Fibroblast of the aortic adventitia (primary cell): Measurements from ENCODE around the gene HARBI1. TPM values are rescaled to one million over a fixed set of nuclear protein-coding genes. Genes with fewer than 3 reads are reported as not detected.

ENCODE experiments used
- DNase-seq: peaks from one replicate; pipeline ENCODE4 v3.0.0-alpha.2; 2010; ENCODE audit warnings: low read depth
- H3K4me3 ChIP-seq: 2 replicates; pipeline ENCODE4 v1.5.1; 2011; ENCODE audit warnings: low read depth, mild to moderate bottlenecking, control low read depth, low read length, moderate library complexity
- total RNA-seq: library from RNA; depleted of rRNA; stranded (reverse); fragments of >200 nt; gene quantifications from 2 replicates; pipeline ENCODE4 v1.2.3, GENCODE V29; 2012; ENCODE audit warnings: low replicate concordance
- TF ChIP-seq, protein P1 (sequence below): IDR thresholded peaks from 2 replicates; pipeline ENCODE4 v1.5.1; 2011; ENCODE audit warnings: mild to moderate bottlenecking, low read length, control low read depth, inconsistent platforms; ENCODE audit not compliant: insufficient read depth

HARBI1 gene
- total RNA-seq, 1 donor = 4.5 TPM

DNA sequence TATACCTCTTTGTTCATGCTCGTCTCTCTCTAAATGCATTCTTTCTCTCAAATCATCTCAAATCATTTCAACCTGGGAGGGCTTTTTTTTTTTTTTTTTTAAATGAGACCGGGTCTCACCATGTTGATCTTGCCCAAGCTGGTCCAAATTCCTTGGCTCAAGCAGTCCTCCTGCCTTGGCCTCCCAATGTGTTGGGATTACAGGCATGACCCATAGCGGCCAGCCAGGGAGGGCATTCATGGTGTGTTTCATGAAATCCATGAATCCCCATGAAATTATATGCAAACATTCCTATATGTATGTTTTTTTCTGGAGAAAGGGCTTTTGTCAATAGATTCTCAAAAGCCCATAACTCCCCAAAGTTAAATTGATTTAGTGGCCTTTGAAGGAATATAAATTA lies 26.5 kb upstream of the HARBI1 start:
- H3K4me3 ChIP-seq = no peak overlapping the region
- DNase-seq = no peak
- TF ChIP-seq, protein P1, sequence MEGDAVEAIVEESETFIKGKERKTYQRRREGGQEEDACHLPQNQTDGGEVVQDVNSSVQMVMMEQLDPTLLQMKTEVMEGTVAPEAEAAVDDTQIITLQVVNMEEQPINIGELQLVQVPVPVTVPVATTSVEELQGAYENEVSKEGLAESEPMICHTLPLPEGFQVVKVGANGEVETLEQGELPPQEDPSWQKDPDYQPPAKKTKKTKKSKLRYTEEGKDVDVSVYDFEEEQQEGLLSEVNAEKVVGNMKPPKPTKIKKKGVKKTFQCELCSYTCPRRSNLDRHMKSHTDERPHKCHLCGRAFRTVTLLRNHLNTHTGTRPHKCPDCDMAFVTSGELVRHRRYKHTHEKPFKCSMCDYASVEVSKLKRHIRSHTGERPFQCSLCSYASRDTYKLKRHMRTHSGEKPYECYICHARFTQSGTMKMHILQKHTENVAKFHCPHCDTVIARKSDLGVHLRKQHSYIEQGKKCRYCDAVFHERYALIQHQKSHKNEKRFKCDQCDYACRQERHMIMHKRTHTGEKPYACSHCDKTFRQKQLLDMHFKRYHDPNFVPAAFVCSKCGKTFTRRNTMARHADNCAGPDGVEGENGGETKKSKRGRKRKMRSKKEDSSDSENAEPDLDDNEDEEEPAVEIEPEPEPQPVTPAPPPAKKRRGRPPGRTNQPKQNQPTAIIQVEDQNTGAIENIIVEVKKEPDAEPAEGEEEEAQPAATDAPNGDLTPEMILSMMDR = no peak

DNA sequence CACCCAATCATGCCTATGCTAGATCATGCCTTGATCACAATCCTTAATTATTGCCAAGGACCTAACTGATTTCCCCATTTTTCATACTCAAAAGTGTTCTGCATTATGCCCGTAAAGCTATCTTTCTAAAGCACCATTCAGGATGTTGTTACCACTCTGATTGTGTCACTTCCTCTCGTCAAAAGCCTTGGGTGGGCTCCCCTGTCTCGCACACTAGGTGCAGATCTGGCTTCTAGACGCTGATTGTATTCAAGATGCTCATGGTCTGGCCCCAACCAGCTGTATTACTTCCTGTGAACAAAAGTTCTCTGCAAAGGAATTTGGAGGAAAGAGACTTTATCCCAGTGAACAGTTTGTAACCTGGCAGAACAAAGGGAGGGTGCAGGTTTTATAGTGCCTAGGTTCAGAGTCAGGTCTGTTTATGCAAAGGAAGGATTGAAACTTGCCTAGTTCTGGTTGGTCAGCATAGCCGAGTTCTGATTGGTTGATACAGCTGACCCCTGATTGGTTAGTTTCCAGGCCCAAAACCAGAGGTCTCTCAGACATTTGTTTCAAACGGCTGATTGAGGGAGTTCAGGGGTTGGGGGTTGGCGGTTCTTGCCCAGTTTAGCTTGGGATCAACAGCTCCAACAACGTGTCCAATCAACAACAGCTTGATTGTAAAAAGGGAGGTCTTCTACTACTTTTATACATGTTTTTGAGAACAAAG lies 25.8 kb upstream of the HARBI1 start:
- no peak for DNase-seq
- no peak overlapping the region for H3K4me3 ChIP-seq
- TF ChIP-seq, protein P1 = no peak

DNA sequence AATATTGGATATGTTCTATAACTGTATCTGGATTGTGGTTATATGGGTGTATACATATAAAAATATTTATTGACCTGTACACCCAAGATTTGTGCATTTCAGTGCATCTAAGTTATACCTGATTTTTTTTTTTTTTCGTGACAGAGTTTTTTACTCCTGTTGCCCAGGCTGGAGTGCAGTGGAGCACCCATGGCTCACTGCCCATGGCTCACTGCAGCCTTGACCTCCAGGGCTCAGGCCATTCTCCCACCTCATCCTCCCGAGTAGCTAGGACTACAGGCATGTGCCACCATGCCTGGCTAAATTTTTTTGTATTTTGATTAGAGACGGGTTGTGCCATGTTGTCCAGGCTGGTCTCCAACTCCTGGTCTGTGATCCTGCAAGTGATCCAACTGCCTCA lies 24.6 kb upstream of the HARBI1 start:
- H3K4me3 ChIP-seq = no peak overlapping the region
- TF ChIP-seq, protein P1 = no peak
- no peak for DNase-seq

DNA sequence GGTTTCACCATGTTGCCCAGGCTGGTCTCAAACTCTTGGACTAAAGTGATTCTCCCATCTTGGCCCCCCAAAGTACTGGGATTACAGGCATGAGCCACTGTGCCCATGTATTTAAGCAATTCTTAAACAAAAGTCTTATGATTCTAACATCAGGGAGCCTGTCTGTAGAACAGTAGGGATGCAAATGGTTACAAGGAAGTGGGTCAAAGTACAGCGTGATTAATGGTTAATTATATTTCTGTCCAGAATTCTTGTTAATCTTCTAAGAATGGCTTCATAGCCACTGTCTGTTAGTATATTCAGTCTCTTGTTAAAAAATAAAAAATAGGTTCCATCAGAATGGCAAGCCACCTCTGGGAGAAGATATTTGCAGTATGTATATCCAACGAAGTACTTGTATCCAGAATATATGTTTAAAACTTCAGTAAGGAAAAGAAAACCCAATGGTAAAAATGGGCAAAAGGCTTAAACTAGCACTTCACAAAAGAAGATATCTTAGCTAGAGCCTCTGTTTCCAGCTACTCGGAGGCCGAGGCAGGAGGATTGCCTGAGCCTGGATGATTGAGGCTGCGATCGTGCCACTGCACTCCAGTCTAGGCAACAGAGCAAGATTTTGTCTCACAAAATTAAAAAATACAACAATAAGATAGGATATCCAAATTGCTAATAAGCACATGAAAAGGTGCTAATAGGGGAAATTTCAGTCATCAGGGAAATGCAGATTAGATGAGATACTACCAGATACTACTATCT lies 23.2 kb upstream of the HARBI1 start:
- TF ChIP-seq, protein P1 = no peak
- no peak for DNase-seq

DNA sequence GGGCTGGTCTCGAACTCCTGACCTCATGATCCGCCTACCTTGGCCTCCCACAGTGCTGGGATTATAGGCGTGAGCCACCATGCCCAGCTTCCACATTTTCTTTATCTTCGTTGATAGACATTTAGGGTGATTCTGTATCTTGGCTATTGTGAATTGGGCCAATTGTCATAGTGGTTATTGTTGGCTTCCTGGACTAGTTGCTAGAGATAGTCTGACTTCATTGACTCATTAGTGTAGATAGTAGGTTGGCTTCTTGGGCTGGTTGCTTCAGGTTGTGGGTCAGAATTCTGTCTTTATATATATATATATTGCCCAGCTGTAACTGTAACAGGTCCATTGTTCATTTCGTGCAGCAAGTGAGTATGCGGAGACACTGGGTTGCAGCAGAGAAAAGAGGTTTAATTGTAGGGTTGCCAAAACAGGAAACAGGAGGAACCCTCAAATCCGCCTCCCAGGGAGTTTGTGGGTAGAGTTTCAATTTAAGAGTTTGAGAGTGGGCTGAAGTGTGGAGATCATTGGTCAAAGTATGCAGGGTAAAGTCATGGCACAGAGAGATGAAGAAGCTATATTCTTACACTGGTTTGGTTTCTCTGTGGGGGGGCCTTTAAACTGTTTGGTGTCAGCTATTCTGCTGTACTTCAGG lies 22.3 kb upstream of the HARBI1 start:
- no peak overlapping the region for H3K4me3 ChIP-seq
- no peak for DNase-seq
- TF ChIP-seq, protein P1 = no peak

More for the DNA sequence above, 23.2 kb upstream of the HARBI1 start:
- no peak overlapping the region for H3K4me3 ChIP-seq

DNA sequence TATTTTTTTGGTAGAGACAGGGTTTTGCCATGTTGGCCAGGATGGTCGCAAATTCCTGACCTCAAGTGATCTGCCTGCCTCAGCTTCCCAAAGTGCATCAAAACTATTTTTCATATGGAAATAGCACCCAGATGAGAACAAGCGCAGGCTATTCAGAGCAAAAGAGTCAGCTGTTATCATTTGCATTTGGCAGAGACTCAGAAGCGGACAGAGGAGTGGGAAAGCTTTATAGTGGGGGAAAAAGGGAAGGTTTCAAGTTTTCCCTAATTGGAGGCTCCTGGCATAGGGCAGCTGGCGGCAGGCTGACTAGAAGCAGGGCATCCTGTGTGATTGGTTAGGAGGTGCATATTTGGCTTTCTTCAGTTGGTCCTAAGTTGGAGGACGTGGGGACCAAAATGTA lies 20.5 kb upstream of the HARBI1 start:
- TF ChIP-seq, protein P1 = no peak
- DNase-seq = no peak
- no peak overlapping the region for H3K4me3 ChIP-seq
